ENCODE data around the gene ZNF500.

ZNF500 gene

GRCh38 chr16:4771646-4772045, 4.7 kb upstream of the ZNF500 start:
- no peak for DNase-seq (ENCODE audit: low spot score in 2 of 2)
- no peaks in the 10 kb centered on the region for H3K27me3 ChIP-seq (ENCODE audit: low read depth)
- H3K4me3 ChIP-seq = no peak overlapping the region
- H3K4me1 ChIP-seq = peaks cover 4% of the 10 kb centered on the region; the same call in 1 of the 2 replicates
- in situ Hi-C loops (cut with MboI; ENCODE audit: low sequenced_read_pairs) = no loop called here
- no peaks in the 10 kb centered on the region for H3K9me3 ChIP-seq
- no peaks in the 10 kb centered on the region for H3K36me3 ChIP-seq (replicated peaks)

- H3K9me3 ChIP-seq = no peaks in the 10 kb centered on the region
Measured at GRCh38 chr16:4769306-4769638, 2.3 kb upstream of the ZNF500 start.

GRCh38 chr16:4768549-4769305, 1.8 kb upstream of the ZNF500 start:
- 0 out of 2 replicates have a peak, but pooled peaks cover 2% of the 10 kb centered on the region for H3K4me1 ChIP-seq
- H3K9me3 ChIP-seq = no peaks in the 10 kb centered on the region
- peak; percentile 92 to 97 for DNase-seq (ENCODE audit: low spot score in 2 of 2)
- no peaks in the 10 kb centered on the region for H3K27me3 ChIP-seq (ENCODE audit: low read depth)
- peaks cover 10% of the 10 kb centered on the region for H3K36me3 ChIP-seq (replicated peaks)
- in situ Hi-C loops (cut with MboI; ENCODE audit: low sequenced_read_pairs) = no loop called here
- peak overlapping the region; percentile 39 for H3K4me3 ChIP-seq

More at GRCh38 chr16:4769306-4769638, 2.3 kb upstream of the ZNF500 start:
- no peak for DNase-seq (ENCODE audit: low spot score in 2 of 2)
- Histone ChIP-seq H3K36me3 (replicated peaks) (peaks cover 5% of the 10 kb centered on the region), H3K4me1 (peaks cover 4% of the 10 kb centered on the region; the same call in 1 of the 2 replicates), H3K27me3 (ENCODE audit: low read depth) (no peaks in the 10 kb centered on the region), H3K4me3 (no peak overlapping the region; the same call in 1 of the 2 replicates)
- in situ Hi-C loops (cut with MboI; ENCODE audit: low sequenced_read_pairs) = no loop called here

GRCh38 chr16:4767872-4768548, 1.0 kb upstream of the ZNF500 start:
- in situ Hi-C loops (cut with MboI; ENCODE audit: low sequenced_read_pairs) = no loop called here
- Histone ChIP-seq H3K27me3 (ENCODE audit: low read depth) (no peaks in the 10 kb centered on the region), H3K4me3 (peak overlapping the region; percentile 39), H3K9me3 (no peaks in the 10 kb centered on the region), H3K36me3 (replicated peaks) (peaks cover 14% of the 10 kb centered on the region), H3K4me1 (0 out of 2 replicates have a peak, but pooled peaks cover 2% of the 10 kb centered on the region)
- peak; percentile 11 to 36 for DNase-seq (ENCODE audit: low spot score in 2 of 2)

GRCh38 chr16:4765511-4766474, 1.2 kb downstream of the ZNF500 start:
- Histone ChIP-seq H3K36me3 (replicated peaks) (peaks cover 32% of the 10 kb centered on the region), H3K27me3 (ENCODE audit: low read depth) (no peaks in the 10 kb centered on the region), H3K9me3 (no peaks in the 10 kb centered on the region), H3K4me1 (0 out of 2 replicates have a peak, but pooled peaks cover 2% of the 10 kb centered on the region), H3K4me3 (peak overlapping the region; percentile 77)
- in situ Hi-C loops (cut with MboI; ENCODE audit: low sequenced_read_pairs) = no loop called here
- no peak for DNase-seq (ENCODE audit: low spot score in 2 of 2)

GRCh38 chr16:4763791-4764190, 3.2 kb downstream of the ZNF500 start:
- Histone ChIP-seq H3K36me3 (replicated peaks) (peaks cover 45% of the 10 kb centered on the region), H3K4me3 (no peak overlapping the region), H3K4me1 (0 out of 2 replicates have a peak, but pooled peaks cover 2% of the 10 kb centered on the region), H3K9me3 (no peaks in the 10 kb centered on the region), H3K27me3 (ENCODE audit: low read depth) (no peaks in the 10 kb centered on the region)
- DNase-seq (ENCODE audit: low spot score in 2 of 2) = no peak
- in situ Hi-C loops (cut with MboI; ENCODE audit: low sequenced_read_pairs) = no loop called here

- in situ Hi-C loops (cut with MboI; ENCODE audit: low sequenced_read_pairs) = no loop called here
- H3K4me3 ChIP-seq = no peak overlapping the region
- no peaks in the 10 kb centered on the region for H3K4me1 ChIP-seq
- H3K36me3 ChIP-seq (replicated peaks) = peaks cover 58% of the 10 kb centered on the region
- no peaks in the 10 kb centered on the region for H3K27me3 ChIP-seq (ENCODE audit: low read depth)
- no peak for DNase-seq (ENCODE audit: low spot score in 2 of 2)
- no peaks in the 10 kb centered on the region for H3K9me3 ChIP-seq
Measured at GRCh38 chr16:4762205-4762604, 4.8 kb downstream of the ZNF500 start.

GRCh38 chr16:4760221-4760910, 6.6 kb downstream of the ZNF500 start:
- H3K4me1 ChIP-seq = no peaks in the 10 kb centered on the region
- no peaks in the 10 kb centered on the region for H3K27me3 ChIP-seq (ENCODE audit: low read depth)
- no peak overlapping the region for H3K4me3 ChIP-seq
- in situ Hi-C loops (cut with MboI; ENCODE audit: low sequenced_read_pairs) = no loop called here
- DNase-seq (ENCODE audit: low spot score in 2 of 2) = no peak
- peaks cover 74% of the 10 kb centered on the region for H3K36me3 ChIP-seq (replicated peaks)
- H3K9me3 ChIP-seq = peaks cover 2% of the 10 kb centered on the region; the same call in 1 of the 2 replicates

- no peak for DNase-seq (ENCODE audit: low spot score in 2 of 2)
- Histone ChIP-seq H3K4me1 (no peaks in the 10 kb centered on the region), H3K27me3 (ENCODE audit: low read depth) (no peaks in the 10 kb centered on the region), H3K4me3 (no peak overlapping the region), H3K36me3 (replicated peaks) (peaks cover 77% of the 10 kb centered on the region), H3K9me3 (peaks cover 5% of the 10 kb centered on the region)
- in situ Hi-C loops (cut with MboI; ENCODE audit: low sequenced_read_pairs) = loop anchor here (10.0 kb wide), 1 partner anchor 199 kb away; the partner anchor contains the start of gene SEC14L5
Measured at GRCh38 chr16:4755687-4756086, 11.3 kb downstream of the ZNF500 start.

GRCh38 chr16:4754865-4755264, 12.1 kb downstream of the ZNF500 start:
- Histone ChIP-seq H3K4me1 (no peaks in the 10 kb centered on the region), H3K9me3 (peaks cover 5% of the 10 kb centered on the region), H3K4me3 (no peak overlapping the region), H3K27me3 (ENCODE audit: low read depth) (no peaks in the 10 kb centered on the region), H3K36me3 (replicated peaks) (peaks cover 69% of the 10 kb centered on the region)
- in situ Hi-C loops (cut with MboI; ENCODE audit: low sequenced_read_pairs) = loop anchor here (10.0 kb wide), 1 partner anchor 200 kb away; the partner anchor contains the start of gene SEC14L5
- no peak for DNase-seq (ENCODE audit: low spot score in 2 of 2)

- Histone ChIP-seq H3K4me3 (no peak overlapping the region), H3K36me3 (replicated peaks) (peaks cover 59% of the 10 kb centered on the region), H3K4me1 (no peaks in the 10 kb centered on the region), H3K27me3 (ENCODE audit: low read depth) (no peaks in the 10 kb centered on the region), H3K9me3 (peaks cover 5% of the 10 kb centered on the region)
- in situ Hi-C loops (cut with MboI; ENCODE audit: low sequenced_read_pairs) = loop anchor here (10.0 kb wide), 1 partner anchor 202 kb away; the partner anchor contains the start of gene SEC14L5
- no peak for DNase-seq (ENCODE audit: low spot score in 2 of 2)
Measured at GRCh38 chr16:4753227-4753626, 13.7 kb downstream of the ZNF500 start.

- no peaks in the 10 kb centered on the region for H3K4me1 ChIP-seq
- no peaks in the 10 kb centered on the region for H3K27me3 ChIP-seq (ENCODE audit: low read depth)
- in situ Hi-C loops (cut with MboI; ENCODE audit: low sequenced_read_pairs) = loop anchor here (10.0 kb wide), 1 partner anchor 202 kb away; the partner anchor contains the start of gene SEC14L5
- H3K4me3 ChIP-seq = no peak overlapping the region
- peaks cover 55% of the 10 kb centered on the region for H3K36me3 ChIP-seq (replicated peaks)
- peaks cover 5% of the 10 kb centered on the region for H3K9me3 ChIP-seq
- no peak for DNase-seq (ENCODE audit: low spot score in 2 of 2)
Measured at GRCh38 chr16:4752351-4753100, 14.4 kb downstream of the ZNF500 start.
